Keratinocyte (primary cell): ENCODE data around the gene HSPA12B. TPM values are rescaled to one million over a fixed set of nuclear protein-coding genes. Genes with fewer than 3 reads are reported as not detected.

Experiments
- DNase-seq: peaks from one replicate; pipeline ENCODE4 v3.0.0-alpha.2; 2011; ENCODE audit warnings: low read depth, missing footprints, low spot score
- FAIRE-seq: peaks from 2 replicates; lab custom pipeline; 2011; peaks lifted over from hg19 to GRCh38; lab: Jason Lieb, UNC
- H2AFZ ChIP-seq: 2 replicates; pipeline ENCODE4 v1.6.0; 2012; ENCODE audit warnings: low read length, control low read depth, inconsistent platforms; ENCODE audit not compliant: control insufficient read depth
- H3K27ac ChIP-seq: 2 replicates; pipeline ENCODE4 v1.5.1; 2011; ENCODE audit warnings: low read length; ENCODE audit not compliant: control insufficient read depth, insufficient read depth
- H3K27me3 ChIP-seq: 3 replicates; pipeline ENCODE4 v1.6.0; 2011; ENCODE audit warnings: low read length; ENCODE audit not compliant: control insufficient read depth, insufficient read depth; ENCODE audit errors: extremely low read depth
- H3K36me3 ChIP-seq, 2 experiments: 2 replicates in 1 of 2; 3 replicates in 1 of 2; pipeline ENCODE4 v1.5.1; 2011; ENCODE audit warnings: low read length in 2 of 2, mild to moderate bottlenecking in 1 of 2; ENCODE audit not compliant: control insufficient read depth in 2 of 2, insufficient read depth in 2 of 2; ENCODE audit errors: extremely low read depth in 1 of 2
- H3K4me1 ChIP-seq: 3 replicates; pipeline ENCODE4 v1.5.1; 2011; ENCODE audit warnings: low read length; ENCODE audit not compliant: control insufficient read depth, insufficient read depth; ENCODE audit errors: extremely low read depth
- H3K4me2 ChIP-seq: 3 replicates; pipeline ENCODE4 v1.6.0; 2011; ENCODE audit warnings: low read depth, low read length; ENCODE audit not compliant: control insufficient read depth, insufficient read depth; ENCODE audit errors: extremely low read depth
- H3K4me3 ChIP-seq, 3 experiments: fragments of 200-600 bp in 1 of 3; sonication (generic) in 1 of 3; 2 replicates in 2 of 3; 3 replicates in 1 of 3; pipeline ENCODE4 v1.5.1; 2011 to 2016; ENCODE audit warnings: low read length in 3 of 3, mild to moderate bottlenecking in 3 of 3, control low read depth in 2 of 3, inconsistent platforms in 1 of 3, low read depth in 1 of 3, mixed read lengths in 1 of 3, mixed run types in 1 of 3, moderate library complexity in 1 of 3; ENCODE audit not compliant: control insufficient read depth in 2 of 3, insufficient read depth in 2 of 3; ENCODE audit errors: extremely low read depth in 1 of 3
- H3K79me2 ChIP-seq: 2 replicates; pipeline ENCODE4 v1.6.0; 2012; ENCODE audit warnings: low read length; ENCODE audit not compliant: control insufficient read depth, insufficient read depth
- H3K9ac ChIP-seq: 3 replicates; pipeline ENCODE4 v1.6.0; 2011; ENCODE audit warnings: low read length; ENCODE audit not compliant: control insufficient read depth, insufficient read depth; ENCODE audit errors: extremely low read depth
- H3K9me1 ChIP-seq: 3 replicates; pipeline ENCODE4 v1.6.0; 2011; ENCODE audit warnings: low read length; ENCODE audit not compliant: control insufficient read depth, insufficient read depth; ENCODE audit errors: extremely low read depth
- H3K9me3 ChIP-seq: 2 replicates; pipeline ENCODE4 v1.5.1; 2012; ENCODE audit warnings: low read depth, low read length; ENCODE audit not compliant: control insufficient read depth
- H4K20me1 ChIP-seq: 3 replicates; pipeline ENCODE4 v1.6.0; 2011; ENCODE audit warnings: low read length; ENCODE audit not compliant: control insufficient read depth, insufficient read depth; ENCODE audit errors: extremely low read depth
- EZH2 ChIP-seq: IDR thresholded peaks from one replicate; pipeline ENCODE4 v1.6.1; 2012; ENCODE audit warnings: inconsistent platforms, mild to moderate bottlenecking, low read length, moderate library complexity
- dilution Hi-C: fragments of 300-500 bp; cut with MboI; formaldehyde crosslinking; loops from one replicate; pipeline ENCODE4 v1.7.0; 2020; ENCODE audit warnings: low sequenced_read_pairs; ENCODE audit not compliant: extremely low pct_ligation_motif_present
- polyA plus RNA-seq, 5 experiments: library from polyadenylated mRNA; depleted of rRNA in 3 of 5; stranded (reverse) in 3 of 5; stranded (forward) in 1 of 5; unstranded in 1 of 5; fragments of >200 nt; gene quantifications; 1 replicate in 1 of 5; 2 replicates in 3 of 5; 3 replicates in 1 of 5; pipeline versions ENCODE4 v1.2.1 to v1.2.3, GENCODE V29; 2011 to 2012; ENCODE audit warnings: missing spikeins in 2 of 5, low read depth in 1 of 5, low replicate concordance in 1 of 5
- TF ChIP-seq, protein P1 (sequence below), 3 experiments: IDR thresholded peaks in 1 of 3; conservative IDR thresholded peaks in 1 of 3; optimal IDR thresholded peaks in 1 of 3; 2 replicates in 2 of 3; 3 replicates in 1 of 3; pipeline versions ENCODE3 to v1.5.1; 2011; ENCODE audit warnings: low read length in 3 of 3, mild to moderate bottlenecking in 3 of 3, moderate library complexity in 2 of 3, control low read depth in 1 of 3, inconsistent platforms in 1 of 3; ENCODE audit not compliant: insufficient read depth in 2 of 3; ENCODE audit errors: extremely low read depth in 1 of 3

The HSPA12B gene
- polyA plus RNA-seq, 1 donor (not counting 4 experiments of a cell fraction or from before 2014, with no cell fraction given), result not detected

DNA sequence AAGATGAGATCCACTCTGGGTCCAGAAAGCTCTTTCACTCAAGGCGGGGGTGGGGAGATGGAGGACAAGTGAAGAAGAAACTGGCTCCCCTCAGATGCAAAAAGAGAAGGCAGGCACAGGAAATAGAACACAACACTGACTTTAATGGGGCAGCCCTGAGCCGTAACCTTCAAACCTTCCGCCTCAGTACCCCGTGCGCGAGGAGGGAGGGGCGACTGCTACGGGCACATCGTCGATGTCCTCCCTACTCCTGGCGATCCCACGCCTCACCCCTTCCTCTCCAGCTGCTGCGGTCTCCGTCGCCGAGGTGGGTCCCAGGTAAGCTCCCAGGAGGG lies 44.9 kb downstream of the HSPA12B start:
- H3K27me3 ChIP-seq, result peaks cover 10% of the 10 kb centered on the region
- no peaks in the 10 kb centered on the region for H3K9me3 ChIP-seq
- peak overlapping the region; percentile 38 for H3K9ac ChIP-seq
- no peak for TF ChIP-seq EZH2
- TF ChIP-seq, protein P1, sequence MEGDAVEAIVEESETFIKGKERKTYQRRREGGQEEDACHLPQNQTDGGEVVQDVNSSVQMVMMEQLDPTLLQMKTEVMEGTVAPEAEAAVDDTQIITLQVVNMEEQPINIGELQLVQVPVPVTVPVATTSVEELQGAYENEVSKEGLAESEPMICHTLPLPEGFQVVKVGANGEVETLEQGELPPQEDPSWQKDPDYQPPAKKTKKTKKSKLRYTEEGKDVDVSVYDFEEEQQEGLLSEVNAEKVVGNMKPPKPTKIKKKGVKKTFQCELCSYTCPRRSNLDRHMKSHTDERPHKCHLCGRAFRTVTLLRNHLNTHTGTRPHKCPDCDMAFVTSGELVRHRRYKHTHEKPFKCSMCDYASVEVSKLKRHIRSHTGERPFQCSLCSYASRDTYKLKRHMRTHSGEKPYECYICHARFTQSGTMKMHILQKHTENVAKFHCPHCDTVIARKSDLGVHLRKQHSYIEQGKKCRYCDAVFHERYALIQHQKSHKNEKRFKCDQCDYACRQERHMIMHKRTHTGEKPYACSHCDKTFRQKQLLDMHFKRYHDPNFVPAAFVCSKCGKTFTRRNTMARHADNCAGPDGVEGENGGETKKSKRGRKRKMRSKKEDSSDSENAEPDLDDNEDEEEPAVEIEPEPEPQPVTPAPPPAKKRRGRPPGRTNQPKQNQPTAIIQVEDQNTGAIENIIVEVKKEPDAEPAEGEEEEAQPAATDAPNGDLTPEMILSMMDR (optimal IDR thresholded peaks at IDR 0.05 in 1 of 3, IDR thresholded peaks at IDR 0.05 in 1 of 3, conservative IDR thresholded peaks at IDR 0.05 in 1 of 3; ENCODE audit: extremely low read depth in 1 of 3, insufficient read depth in 2 of 3, low read length in 3 of 3), result no peak
- no peak overlapping the region for H3K27ac ChIP-seq
- no peaks in the 10 kb centered on the region for H3K79me2 ChIP-seq
- H3K4me1 ChIP-seq, result peaks cover 11% of the 10 kb centered on the region
- H3K4me3 ChIP-seq, result peak overlapping the region; percentile 37 to 65 (median 48)
- dilution Hi-C loops, result no loop called here
- H4K20me1 ChIP-seq, result peaks cover 2% of the 10 kb centered on the region
- peak overlapping the region; percentile 86 for H3K4me2 ChIP-seq
- DNase-seq, result no peak
- peak overlapping the region; percentile 89 for H2AFZ ChIP-seq
- no peak for FAIRE-seq
- no peaks in the 10 kb centered on the region for H3K9me1 ChIP-seq
- no peaks in the 10 kb centered on the region for H3K36me3 ChIP-seq

DNA sequence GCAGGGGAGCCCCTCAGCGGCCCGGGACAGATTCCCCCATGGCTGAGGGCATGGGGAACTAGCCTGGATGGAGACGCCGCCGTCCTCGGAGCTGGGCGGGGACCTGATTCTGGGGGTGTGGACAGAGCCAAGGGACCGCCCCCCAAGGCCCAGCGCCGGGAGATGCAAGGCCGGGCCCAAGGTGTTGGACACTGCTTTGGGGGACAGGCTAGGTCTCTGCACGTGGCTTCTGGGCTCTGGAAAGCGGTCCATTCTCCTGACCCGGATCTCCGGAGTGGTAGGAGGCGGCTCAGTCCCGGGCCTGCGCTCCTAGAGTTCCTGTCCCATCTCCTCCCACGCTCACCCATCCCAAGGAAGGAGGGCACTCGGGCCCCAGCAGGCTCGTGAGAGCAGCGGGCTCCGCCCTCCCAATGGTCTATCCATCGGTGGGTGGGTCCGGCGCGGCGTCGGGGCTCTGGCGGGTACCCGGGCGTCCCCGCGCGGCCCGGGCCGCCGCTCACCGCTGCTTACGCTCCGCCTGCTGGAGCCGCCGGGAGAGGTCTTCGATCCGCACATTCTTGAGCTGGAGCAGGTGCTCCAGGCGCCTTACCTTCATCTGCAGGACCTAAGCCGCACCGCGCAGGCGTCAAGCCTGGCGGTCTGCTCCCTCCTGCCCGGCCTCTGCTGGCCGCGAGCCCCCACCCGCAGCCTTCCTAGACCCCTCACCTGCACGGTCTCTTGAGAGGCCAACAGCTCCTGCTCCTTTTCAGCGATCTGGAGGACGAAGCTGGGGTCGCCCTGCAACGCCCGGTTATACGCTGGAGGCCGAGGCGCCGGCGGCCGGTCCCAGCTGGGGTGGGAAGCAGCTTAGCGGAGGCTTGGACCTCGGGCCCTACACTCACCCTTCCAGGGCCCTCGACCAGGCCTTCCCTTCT lies 45.5 kb downstream of the HSPA12B start:
- Histone ChIP-seq H3K4me3 (peak overlapping the region; percentile 37 to 65 (median 48)), H2AFZ (peak overlapping the region; percentile 89)
- DNase-seq, result no peak

More for the DNA sequence above, 45.5 kb downstream of the HSPA12B start:
- FAIRE-seq, result no peak
- dilution Hi-C loops, result no loop called here
- Histone ChIP-seq H3K9me3 (no peaks in the 10 kb centered on the region), H3K79me2 (no peaks in the 10 kb centered on the region), H3K4me1 (peaks cover 17% of the 10 kb centered on the region), H3K27ac (no peak overlapping the region), H3K9ac (peak overlapping the region; percentile 38), H3K27me3 (peaks cover 10% of the 10 kb centered on the region), H3K4me2 (peak overlapping the region; percentile 86), H3K9me1 (no peaks in the 10 kb centered on the region), H4K20me1 (peaks cover 4% of the 10 kb centered on the region), H3K36me3 (no peaks in the 10 kb centered on the region)
- no peak for TF ChIP-seq EZH2
- TF ChIP-seq, protein P1 (optimal IDR thresholded peaks at IDR 0.05 in 1 of 3, IDR thresholded peaks at IDR 0.05 in 1 of 3, conservative IDR thresholded peaks at IDR 0.05 in 1 of 3; ENCODE audit: extremely low read depth in 1 of 3, insufficient read depth in 2 of 3, low read length in 3 of 3), result peak in 1 of 3 experiments; percentile 5
